T-helper 1 cell (primary cell): Measurements from ENCODE around the gene RMI1.
"Not testable (repeated sequence)": the region's sequence is repeated elsewhere in the genome, so short reads cannot be mapped to it uniquely, and the experiment has no call there.

Experiments used
- DNase-seq, 5 donors: peaks; one replicate each; pipeline ENCODE4 v3.0.0-alpha.2; 2012 to 2020
- total RNA-seq, 4 donors: gene quantifications; one replicate each; lab custom pipeline; 2026; lab: John Stamatoyannopoulos, UW

RMI1 gene
- total RNA-seq = 0.54 to 4.8 (median 1.9) reads per million in 4 donors

DNA sequence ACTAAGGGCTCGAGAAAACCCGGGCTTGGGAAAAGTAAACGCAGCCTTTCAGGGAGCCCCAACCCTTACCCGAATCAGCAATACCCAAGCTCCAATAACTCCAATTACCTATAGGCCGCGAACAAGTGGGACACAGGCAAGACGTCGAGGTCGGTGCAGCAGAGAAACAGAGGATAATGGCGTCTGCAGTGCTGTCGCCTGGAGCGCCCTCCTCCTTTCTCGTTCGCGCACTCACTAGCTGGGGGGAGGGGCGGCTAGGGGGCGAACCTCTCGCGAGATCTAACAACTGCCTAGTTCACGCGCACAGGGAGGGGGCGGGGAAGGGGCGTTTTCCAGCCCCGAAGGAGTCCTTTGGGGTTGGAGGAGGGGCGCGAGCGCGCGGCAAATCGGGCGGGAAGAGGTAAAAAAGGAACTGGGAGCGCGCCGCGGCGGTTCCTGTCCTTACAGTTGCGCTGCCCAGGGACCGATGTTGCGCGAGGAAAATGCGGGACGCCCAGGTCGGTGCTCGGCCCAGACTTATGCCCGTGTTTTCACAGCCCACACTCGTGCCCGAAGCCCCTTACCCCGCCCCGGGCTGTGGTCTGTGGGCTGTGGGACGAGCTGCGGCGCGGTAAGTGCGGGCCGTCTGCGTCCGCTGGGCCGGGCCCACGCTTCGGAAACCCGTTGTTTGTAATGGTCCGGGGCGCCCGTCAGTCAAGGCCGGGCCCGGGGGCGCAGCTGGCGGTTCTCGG, at the start of gene RMI1:
RMI1 (plus strand) TSS at position 411 of the 731 bp plus-strand sequence. CDS start 20,182 bp downstream, outside the sequence.
- peak; percentile 98 to 100 (median 100) for DNase-seq

DNA sequence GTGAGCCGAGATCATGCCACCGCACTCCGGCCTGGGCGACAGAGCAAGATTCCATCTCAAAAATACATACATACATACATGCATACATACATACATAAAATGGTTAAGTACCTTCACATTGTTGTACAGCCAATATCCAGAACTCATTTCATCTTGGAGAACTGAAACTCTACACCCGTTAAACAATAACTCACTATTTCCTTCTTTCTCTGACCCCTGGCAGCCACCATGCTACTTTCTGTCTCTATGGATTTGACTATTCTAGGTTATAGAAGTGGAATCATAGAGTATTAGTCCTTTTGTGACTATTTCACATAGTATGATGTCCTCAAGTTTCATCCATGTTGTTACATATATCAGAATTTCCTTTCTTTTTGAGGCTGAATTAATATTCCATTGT, 49.7 kb upstream of the RMI1 start:
- DNase-seq = no peak

DNA sequence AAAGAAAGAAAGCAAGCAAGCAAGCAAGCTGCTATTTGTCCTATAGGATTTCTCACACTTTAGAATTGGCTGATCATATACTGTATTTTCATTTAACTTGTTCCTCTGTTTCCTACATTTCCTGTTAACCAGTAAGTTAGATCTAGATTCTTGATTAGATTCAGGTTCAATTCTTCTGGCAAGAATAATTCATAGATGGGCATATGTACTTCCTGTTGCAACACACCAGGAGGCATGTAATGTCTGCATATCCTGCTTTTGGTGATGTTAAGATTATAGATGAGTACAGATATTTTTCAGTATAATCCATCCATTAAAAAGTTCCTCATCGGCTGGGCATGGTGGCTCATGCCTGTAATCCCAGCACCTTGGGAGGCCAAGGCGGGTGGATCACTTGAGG, 48.6 kb upstream of the RMI1 start:
- no peak for DNase-seq

DNA sequence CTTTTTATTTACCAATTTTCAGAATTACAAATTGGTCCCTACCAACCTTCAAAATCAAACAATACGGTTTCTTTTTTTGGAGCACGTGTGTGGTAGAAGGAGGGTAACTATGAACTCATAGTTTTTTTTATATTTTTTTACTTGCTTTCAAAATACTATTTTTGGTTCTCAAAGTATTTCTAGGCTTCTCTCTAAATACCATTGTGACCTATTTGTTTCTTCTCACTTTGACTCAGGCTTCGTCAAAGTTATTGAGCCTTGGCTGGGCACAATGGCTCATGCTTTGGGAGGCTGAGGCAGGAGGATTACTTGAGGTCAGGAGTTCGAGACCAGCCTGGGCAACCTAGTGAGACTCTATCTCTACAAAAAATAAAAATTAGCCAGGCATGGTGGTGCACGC, 47.8 kb upstream of the RMI1 start:
- DNase-seq = no peak

DNA sequence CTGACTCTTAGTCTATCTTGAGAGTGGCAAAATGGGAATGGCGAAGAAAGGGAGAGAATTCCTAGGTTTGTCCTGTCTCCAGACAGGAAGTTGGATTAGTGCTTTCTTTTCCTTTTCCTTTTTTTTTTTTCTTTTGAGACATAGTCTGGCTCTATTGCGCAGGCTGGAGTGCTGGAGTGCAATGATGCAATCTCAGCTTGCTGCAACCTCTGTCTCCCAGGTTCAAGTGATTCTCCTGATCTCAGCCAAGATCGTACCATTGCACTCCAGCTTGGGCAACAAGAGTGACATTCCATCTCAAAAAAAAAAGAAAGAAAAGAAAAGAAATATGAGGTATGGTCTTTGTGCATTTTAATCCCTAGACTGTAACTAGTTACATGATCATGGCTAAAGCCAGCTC, 46.8 kb upstream of the RMI1 start:
- DNase-seq = no peak

DNA sequence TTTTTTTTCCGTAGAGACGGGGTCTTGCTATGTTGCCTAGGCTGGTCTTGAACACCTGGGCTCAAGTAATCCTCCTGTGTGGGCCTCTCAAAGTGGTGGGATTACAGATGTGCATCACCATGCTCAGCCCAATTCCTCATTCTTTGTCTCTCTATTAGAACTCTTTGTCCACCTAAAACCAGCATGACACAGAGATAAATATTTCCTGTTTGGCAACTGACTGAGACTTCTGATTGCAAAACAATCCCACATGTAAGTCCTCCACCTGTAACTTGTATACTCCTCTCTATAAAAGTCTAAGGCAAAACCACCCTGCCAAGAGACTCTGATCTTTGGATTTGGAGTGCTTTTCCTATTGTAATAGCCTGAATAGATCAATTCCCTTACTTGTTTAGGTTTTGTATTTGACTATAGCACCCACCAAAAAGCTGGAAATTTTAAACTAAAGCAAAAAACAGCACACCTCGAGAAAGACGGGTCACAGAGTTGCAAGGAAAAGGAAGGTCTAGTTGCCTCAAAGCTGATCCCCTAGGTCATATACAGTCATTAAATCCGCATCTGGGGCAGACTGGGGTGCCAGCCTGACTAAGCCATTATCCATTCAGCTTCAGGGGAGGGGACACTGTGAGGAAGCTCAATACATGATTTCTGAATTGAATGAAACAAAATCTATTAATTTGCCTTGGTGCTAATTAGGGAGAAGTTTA, 45.9 kb upstream of the RMI1 start:
- no peak for DNase-seq

DNA sequence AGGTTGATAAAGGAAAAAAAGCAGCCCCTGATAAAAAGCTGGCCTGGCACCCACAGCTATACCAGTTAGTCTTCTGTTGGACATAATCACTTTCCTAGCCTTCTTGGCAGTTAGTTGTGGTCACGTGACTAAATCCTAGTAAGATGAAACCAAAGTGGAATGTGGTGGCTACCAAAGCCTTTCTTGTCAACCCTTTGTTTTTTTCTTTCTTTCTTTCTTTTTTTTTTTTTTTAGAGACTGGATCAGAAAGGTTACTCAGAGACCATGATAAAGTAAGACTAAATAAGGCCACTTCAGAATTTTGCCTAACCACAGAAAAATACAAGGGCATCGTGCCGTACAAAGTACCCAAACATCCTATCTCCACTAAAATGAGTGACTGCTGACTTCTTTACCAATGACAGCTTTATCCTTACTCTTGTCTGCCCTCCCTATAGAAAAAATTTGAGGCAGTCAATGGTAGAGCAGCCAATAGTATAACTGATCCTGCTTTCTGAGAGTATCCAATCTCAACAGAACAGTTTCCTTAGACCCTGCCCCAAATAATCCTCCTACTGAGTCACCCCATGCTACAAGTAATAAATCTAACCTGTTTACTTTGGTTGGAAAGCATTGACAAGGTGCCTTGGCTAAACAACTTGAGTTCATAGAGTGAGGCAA, 45.2 kb upstream of the RMI1 start:
- DNase-seq = no peak

DNA sequence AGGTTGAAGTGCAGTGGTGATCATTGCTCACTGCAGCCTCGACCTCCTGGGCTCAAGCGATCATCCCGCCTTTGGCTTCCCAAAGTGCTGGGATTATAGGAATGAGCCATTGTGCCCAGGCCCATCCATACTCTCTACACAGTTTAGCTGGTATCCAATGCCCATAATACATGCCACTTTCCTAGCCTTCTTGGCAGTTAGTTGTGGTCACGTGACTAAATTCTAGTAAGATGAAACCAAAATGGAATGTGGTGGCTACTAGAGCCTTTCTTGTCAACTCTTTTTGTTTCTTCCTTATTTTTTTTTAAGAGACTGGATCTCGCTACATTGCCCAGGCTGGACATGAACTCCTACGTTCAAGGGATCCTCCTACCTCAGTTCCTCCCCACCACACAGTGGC, 44.1 kb upstream of the RMI1 start:
- DNase-seq = no peak

DNA sequence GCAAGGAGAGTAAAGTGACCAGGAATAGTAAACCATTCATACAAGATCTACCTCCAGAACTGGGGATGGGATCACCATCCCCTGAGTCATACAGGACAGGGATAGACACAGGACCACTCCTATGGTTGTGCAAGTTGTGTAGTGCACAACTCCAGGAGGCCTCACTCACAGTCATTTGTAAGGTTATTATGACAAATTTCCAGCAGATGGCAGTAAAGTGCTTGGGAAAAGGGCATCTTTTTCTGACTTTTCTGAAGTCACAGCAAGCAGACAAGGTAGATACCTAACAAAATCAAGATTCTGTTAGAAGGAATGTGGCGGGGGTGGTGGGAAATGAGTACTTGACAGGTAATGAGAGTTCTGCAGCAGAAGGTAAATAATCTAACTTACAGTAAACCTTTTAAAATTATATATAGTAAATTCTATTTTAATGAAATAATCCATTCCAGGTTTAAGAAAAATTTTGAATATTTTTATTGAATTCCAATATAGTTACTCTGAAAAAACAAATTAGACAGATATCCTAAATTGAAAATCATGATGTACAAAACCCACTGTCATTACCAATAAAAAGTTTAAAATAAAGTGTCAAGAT, 42.6 kb upstream of the RMI1 start:
- peak in 3 of 5 donors; percentile 16 to 64 (median 17) for DNase-seq

DNA sequence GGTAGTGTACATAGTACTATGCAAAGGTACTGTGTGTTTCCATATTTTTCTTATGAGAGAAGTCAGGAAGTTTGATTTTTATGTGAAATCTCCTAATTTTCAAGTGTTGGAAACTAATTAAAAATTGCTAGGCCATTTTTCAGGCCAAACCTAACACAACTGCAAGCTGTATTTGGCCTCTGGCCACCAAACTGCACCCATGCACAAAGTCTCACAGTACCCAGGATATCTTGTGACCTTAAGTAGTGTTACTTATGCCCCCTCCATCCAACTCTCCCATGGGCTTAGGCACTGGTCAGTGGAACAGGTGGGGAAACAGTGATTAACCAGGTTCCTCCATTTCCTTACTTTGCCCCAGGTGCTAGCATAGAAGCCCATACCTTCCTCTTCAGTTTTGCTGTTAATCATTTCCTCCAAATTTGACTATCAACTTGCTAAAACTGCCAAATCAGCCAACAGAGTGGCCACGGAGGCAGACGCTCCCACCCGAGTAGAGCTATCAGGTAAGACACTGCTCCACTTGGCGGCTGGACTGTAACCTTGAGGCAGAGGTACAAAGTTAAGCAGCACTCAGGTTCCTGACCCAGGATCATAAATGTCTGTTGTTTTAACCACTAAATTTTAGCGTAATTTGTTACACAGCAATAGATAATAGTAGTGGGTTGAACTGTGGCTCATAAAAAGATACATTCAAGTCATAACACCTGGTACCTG, 39.9 kb upstream of the RMI1 start:
- DNase-seq = no peak

DNA sequence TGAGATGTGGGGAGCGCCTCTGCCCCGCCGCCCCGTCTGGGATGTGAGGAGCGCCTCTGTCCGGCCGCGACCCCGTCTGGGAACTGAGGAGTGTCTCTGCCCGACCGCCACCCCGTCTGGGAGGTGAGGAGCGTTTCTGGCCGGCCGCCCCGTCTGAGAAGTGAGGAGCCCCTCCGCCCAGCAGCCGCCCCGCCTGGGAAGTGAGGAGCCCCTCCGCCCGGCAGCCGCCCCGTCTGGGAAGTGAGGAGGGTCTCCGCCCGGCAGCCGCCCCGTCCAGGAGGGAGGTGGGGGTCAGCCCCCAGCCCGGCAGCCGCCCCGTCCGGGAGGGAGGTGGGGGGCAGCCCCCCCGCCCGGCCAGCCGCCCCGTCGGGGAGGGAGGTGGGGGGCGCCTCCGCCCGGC, 32.5 kb upstream of the RMI1 start:
- not testable (repeated sequence) for DNase-seq

DNA sequence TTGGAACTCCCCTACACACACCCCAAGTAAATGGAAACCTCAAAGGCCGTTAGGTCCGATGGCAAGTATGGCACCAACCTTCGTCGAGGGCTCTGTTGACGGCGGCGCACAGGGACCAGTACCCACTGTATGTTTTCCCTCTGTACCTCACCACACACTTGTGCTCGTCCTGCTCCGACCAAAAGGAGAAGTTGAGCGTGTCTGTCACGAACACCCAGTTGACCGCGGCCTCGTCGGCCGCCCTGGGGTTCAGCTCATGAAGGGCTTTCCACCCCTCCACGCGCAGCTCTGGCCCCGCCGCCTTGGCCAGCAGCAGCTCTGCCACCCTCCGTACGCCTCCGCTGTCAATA, 24.5 kb upstream of the RMI1 start:
- peak in 1 of 5 donors; percentile 45 for DNase-seq

DNA sequence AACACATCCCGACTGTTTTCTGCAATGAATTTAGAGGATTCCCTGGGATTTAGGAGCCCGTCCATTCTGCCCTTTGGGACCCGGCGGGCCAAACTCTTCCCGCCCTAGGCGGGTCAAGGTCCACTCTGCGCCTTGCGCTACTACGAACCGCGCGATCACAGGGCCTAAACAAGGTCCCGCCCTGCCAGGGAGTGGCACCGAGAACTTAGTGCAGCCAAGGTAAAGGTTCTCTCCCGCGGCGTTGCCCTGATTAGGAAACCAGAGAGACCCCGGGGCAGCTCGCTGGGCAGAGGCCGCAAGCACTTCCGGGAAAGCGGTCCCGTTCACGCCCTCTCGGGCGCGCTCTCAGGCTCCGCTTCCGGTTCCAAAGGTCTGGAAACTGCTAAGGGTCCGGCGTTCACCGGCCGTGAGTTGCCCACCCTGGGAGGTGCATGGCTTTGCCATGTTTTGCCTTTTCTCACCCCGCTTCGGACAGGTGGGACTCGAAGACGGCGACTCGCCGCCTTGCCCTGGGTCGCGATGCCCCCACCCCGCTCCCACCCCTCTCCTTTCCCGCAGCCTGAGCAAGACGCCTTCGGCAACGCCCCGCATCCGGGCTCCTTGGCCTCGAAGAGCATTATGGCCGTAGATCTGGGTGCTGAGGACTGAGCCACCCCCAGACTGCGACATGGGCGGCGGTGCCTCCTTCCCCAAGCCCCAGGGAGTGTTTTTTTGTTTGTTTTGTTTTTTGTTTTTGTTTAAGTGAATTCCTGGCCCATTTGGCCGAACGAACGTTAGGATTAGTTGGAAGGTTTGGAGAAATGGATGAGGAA, 24.0 kb upstream of the RMI1 start:
- DNase-seq = peak; percentile 31 to 73 (median 42)

DNA sequence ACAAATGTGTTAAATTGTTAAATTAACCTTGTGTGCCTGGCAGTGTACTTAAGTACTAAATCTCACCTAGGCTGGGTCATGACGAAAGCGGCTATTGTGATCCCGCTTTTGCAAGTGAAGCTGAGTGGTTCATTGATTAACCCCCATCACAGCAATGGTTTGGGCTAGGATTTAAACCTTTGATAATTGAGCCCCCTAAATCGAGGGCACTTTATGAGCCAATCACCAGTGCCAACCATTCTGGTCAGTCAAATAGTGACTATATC, 23.4 kb upstream of the RMI1 start:
- no peak for DNase-seq

DNA sequence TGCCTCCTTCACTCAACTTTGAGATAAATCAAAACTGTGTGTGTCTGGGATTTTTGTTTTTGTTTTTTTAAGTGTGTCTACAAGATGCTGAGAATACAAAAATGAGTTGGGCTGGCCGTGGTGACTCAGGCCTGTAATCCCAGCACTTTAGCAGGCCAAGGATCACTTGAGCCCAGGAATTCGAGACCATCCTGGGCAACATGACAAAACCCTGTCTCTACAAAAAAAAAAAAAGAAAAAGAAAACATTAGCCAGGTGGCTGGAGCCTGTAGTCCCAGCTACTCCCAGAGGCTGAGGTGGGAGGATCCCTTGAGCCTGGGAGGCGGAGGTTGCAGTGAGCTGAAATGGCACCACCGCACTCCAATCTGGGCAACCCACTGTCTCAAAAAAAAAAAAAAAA, 21.5 kb upstream of the RMI1 start:
- no peak for DNase-seq

DNA sequence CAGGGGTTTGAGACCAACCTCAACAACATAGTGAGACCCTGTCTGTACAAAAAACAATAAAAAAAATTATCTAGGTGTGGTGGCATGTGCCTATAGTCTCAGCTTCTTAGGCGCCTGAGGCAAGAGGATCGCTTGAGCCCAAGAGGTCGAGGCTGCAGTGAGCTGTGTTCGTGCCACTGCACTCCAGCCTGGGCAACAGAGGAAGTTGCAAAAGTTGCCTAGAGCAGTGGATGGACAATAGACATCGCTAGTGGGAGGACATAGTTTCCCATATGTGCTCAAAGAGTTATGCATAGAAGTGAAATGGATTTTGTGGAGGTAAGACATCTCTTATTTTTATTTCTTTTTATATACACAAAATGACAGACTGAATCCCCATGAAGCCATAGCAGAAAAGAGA, 19.6 kb upstream of the RMI1 start:
- no peak for DNase-seq

DNA sequence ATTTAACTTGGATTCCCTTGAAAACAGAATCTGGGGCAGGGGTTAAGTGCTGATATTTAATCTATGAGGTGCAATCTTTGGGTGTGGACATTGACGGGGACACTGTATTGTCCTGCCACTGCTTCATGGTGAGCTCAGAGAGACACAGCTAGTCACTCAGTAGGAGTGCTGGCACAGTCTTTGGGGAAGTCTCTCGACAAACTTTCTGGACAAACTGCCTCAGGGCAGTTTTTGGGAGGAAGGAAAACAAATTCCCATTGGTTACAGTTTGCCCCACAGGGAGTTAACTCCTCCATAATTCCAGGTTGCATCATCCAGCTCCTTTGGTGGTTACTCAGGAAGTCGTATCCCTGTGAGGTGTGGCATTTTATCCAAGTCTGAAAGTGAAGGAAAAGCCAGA, 18.4 kb upstream of the RMI1 start:
- DNase-seq = no peak

DNA sequence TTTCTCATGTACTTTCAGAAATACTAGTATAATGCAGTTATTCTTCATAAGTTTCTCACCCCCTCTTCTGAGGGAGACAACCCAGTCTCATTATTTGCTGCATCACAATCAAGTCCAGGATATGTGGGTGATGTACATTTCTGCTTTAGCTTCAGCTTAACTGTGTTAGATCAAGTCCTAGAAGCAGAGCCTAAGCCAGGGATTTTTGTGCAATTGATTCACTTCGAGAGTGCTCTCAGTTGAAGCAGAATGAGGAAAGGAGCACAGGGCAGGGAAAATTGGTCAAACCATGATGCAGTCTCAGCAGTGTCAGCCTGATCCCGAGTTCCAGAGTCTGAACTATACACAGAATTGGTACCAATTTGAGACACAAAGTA, 15.6 kb upstream of the RMI1 start:
- no peak for DNase-seq

DNA sequence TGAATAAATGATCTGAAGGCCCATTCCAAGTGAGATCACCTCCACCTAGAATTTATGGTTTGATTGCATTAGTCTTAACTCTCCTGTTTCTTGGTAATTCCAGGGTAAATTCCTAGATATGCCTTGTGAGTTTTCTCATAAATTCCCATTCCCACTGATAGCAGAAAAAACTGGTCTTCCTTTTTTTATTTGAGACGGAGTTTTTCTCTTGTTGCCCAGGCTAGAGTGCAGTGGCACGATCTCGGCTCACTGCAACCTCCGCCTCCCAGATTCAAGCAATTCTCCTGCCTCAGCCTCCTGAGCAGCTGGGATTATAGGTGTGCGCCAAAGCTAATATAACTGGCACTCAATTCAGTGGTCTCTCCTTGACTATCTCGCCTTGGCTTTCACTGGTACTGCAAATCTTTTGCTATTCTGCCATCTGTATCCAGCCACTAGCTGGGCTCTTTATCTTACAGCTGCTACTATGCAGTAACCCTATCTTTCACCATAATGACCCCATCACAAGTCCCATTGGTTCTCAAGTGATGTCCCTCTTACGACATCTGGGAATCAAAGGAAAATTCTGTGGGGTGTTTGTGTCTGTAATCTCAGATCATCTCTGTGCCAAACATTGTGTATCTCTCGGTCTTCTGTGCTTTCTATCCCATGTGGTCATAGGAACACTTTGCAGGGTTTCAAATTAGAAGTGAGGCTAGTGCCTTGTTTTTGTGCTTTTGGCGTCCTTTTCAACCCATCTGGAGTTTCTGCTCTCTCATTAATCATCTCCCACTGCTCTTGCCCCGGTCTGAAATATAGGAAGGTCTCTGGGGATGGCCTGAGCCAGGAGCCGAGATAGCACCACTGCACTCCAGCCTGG, 15.0 kb upstream of the RMI1 start:
- DNase-seq = no peak

DNA sequence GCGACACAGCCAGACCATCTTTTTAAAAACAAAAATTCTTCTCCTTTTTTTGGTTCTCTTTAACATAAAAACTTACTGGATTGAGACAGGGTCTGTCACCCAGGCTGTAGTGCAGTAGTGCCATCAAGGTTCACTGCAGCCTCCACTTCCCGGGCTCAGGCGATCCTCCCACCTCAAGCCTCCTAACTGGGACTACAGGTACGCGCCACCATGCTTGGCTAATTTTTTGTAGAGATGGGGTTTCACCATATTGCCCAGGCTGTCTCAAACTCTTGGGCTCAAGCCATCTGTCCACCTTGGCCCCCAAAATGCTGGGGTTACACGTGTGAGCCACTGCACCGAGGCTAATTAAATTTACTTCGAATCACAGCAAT, 14.4 kb upstream of the RMI1 start:
- no peak for DNase-seq

DNA sequence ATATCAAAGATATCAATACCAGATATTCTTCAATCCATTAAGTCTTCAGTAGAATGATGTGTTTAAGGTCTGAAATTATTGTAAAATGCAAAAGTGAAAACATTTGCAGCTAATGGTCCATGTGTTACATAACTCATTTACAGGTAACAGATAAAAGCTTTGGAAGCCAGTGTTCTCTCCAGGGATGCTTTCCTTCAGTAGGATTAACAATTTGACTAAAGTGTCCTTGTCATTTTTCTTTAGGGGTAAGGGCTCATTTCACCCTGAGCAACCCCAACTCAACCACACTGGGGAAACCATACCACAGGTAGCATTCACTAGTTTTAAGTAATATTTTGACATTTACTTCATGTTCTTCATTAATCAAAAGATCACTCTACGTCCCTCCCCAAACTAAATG, 13.5 kb upstream of the RMI1 start:
- no peak for DNase-seq
